Activated naive CD8-positive, alpha-beta T cell treated with anti-CD3 and anti-CD28 coated beads, Interleukin-2, amount 50 U/mL, for 24 hours (primary cell): ENCODE results near the gene COBL.

Experiments used
- ATAC-seq: fragments of 150-1000 bp; cut with Tn5 transposase; one replicate; pipeline ENCODE4 v1.10.0; 2021
- DNase-seq: peaks from one replicate; pipeline ENCODE4 v3.0.0; 2021
- H3K27ac Mint-ChIP-seq: one replicate; pipeline ENCODE4 v1.8.0; 2021; ENCODE audit warnings: mild to moderate bottlenecking, mixed read lengths
- H3K27me3 Mint-ChIP-seq: one replicate; pipeline ENCODE4 v1.8.0; 2021; ENCODE audit warnings: mixed read lengths
- H3K36me3 Mint-ChIP-seq: one replicate; pipeline ENCODE4 v1.8.0; 2021; ENCODE audit warnings: low read depth, mixed read lengths
- H3K4me1 Mint-ChIP-seq: one replicate; pipeline ENCODE4 v1.8.0; 2021; ENCODE audit warnings: mixed read lengths
- H3K4me3 Mint-ChIP-seq: one replicate; pipeline ENCODE4 v1.8.0; 2021; ENCODE audit warnings: mild to moderate bottlenecking, moderate library complexity, mixed read lengths
- H3K9me3 Mint-ChIP-seq: one replicate; pipeline ENCODE4 v1.8.0; 2021; ENCODE audit warnings: mixed read lengths

COBL gene

DNA sequence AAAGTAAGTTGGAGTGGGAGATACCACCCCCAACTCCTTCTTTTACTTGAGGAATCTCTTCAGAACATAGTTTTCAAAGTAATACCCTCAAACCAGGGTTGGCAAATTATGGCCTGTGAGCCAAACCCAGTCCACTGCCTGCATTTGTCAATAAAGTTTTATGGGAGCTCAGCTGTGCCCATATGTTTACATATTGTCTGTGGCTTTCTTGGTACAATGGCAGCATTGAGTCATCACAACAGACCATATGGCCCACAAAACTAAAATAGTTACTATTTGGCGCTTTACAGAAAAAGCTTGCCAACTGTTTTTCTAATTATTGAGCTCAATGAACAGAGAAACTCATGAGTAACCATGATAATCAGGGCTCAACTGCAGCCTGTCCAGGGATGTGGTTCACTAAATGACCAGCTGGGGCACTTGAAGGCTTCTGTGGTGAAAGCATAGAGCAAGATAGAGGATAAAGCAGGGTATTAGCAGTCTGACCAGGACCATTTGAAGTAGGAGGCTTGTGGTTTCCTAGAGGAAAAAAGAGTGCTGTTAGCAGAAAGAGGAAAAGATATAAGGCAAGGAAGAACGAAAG lies 337.9 kb downstream of the COBL start:
- Mint-ChIP-seq H3K36me3 (no peaks in the 10 kb centered on the region), H3K27ac (no peak overlapping the region), H3K9me3 (peaks cover 7% of the 10 kb centered on the region), H3K27me3 (no peaks in the 10 kb centered on the region), H3K4me3 (no peak overlapping the region), H3K4me1 (no peaks in the 10 kb centered on the region)
- ATAC-seq (no peak), DNase-seq (no peak)

DNA sequence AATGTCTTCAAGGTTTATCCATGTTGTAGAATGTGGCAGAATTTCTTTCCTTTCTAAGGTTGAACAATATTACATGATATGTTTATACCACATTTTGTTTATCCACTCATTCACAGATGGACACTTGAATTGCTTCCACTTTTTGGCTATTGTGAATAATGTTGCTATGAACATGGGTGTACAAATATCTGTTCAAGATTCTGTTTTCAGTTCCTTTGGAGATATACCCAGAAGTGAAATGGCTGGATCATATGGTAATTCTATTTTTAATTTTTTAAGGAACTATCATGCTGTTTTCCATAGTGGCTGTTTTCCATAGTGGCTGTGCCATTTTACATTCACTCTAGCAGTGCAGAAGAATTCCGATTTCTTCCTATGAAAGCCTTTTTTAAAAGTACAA lies 339.2 kb downstream of the COBL start:
- no peak for ATAC-seq
- no peaks in the 10 kb centered on the region for H3K36me3 Mint-ChIP-seq
- H3K27me3 Mint-ChIP-seq: no peaks in the 10 kb centered on the region
- H3K27ac Mint-ChIP-seq: no peak overlapping the region
- peaks cover 7% of the 10 kb centered on the region for H3K9me3 Mint-ChIP-seq
- H3K4me3 Mint-ChIP-seq: no peak overlapping the region
- DNase-seq: no peak
- no peaks in the 10 kb centered on the region for H3K4me1 Mint-ChIP-seq

DNA sequence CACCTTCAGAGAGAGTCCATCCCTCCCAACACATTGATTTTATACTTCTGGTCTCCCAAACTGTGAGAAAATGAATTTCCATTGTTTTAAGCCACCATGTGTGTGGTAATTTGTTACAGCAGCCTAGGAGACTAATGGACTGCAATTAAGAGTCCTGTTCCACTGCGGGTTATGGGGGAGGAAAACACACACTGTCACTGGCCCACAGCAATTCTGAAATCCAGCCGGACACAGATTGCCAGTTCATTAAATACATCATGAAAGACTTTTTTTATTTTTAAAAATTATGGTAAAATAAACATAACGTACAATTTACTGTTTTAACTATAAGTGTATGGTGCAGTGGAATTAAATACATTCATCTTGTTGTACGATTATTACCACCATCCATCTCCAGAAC lies 340.5 kb downstream of the COBL start:
- Mint-ChIP-seq H3K9me3 (peaks cover 7% of the 10 kb centered on the region), H3K36me3 (no peaks in the 10 kb centered on the region), H3K27me3 (no peaks in the 10 kb centered on the region), H3K4me1 (no peaks in the 10 kb centered on the region), H3K27ac (no peak overlapping the region), H3K4me3 (no peak overlapping the region)
- ATAC-seq (no peak), DNase-seq (no peak)

DNA sequence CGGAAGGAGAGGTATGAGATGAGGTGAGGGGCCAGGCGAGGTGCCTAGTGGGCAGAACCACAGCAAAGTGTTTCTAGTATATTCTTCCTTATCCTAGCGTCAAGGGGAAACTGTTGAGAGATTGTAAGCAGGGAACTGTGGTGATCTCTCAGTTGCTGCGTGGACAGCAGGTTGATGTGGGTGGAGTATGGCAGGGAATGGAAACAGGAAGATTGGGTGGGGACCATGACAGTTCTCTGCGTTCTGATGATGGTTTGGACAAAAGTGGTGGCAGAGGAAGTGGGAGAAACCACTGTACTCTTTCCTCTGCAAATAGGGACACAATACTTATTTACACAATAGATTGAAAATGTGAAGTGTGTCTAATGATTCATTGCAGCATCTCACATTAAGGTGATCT lies 342.4 kb downstream of the COBL start:
- ATAC-seq (no peak), DNase-seq (no peak)
- Mint-ChIP-seq H3K36me3 (no peaks in the 10 kb centered on the region), H3K27me3 (no peaks in the 10 kb centered on the region), H3K27ac (no peak overlapping the region), H3K9me3 (peaks cover 5% of the 10 kb centered on the region), H3K4me1 (no peaks in the 10 kb centered on the region), H3K4me3 (no peak overlapping the region)

DNA sequence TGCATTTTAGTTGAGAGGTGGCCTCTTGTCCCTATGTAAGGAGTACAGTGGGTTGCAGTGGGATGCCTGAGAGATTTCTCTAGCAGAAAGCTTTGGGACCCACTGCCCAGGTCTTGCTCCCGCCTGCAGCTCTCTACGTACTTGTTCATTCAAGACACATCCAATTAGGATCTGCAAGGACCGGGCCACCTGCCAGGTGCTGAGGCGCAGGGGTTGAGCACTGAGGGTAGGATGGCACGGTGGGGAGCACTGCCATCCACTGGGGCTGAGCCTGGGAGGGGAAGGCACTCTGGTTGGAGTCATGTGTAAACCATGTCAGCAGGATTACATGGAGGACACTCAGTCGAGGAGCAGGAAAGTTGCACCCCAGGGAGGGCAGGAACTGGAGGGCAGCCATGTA lies 342.8 kb downstream of the COBL start:
- no peak overlapping the region for H3K27ac Mint-ChIP-seq
- no peaks in the 10 kb centered on the region for H3K27me3 Mint-ChIP-seq
- no peaks in the 10 kb centered on the region for H3K4me1 Mint-ChIP-seq
- DNase-seq (no peak), ATAC-seq (peak; percentile 33)
- H3K9me3 Mint-ChIP-seq: peaks cover under 1% of the 10 kb centered on the region
- H3K4me3 Mint-ChIP-seq: no peak overlapping the region
- H3K36me3 Mint-ChIP-seq: no peaks in the 10 kb centered on the region

DNA sequence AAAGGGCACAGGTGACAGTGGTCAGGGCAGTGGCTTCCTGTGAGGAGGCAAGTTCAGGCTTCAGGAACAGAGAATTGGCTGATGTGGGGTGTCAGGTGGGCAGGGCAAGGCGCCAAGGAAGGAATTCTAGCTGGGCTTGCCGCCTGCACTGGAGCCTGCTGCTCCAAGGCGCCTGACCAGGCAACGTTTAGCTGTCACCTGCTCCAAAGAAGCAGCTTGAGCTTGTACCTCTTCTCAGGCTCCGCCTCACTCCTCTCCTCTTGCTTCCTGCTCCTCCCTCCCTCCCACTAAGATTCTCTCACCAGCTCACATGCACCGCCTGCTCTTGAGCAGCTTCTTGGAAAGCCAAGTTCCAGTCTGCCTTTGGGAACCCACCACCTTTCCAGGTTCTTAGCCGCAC lies 346.5 kb downstream of the COBL start:
- H3K27me3 Mint-ChIP-seq: no peaks in the 10 kb centered on the region
- ATAC-seq (no peak), DNase-seq (no peak)
- H3K9me3 Mint-ChIP-seq: peaks cover 18% of the 10 kb centered on the region
- no peak overlapping the region for H3K4me3 Mint-ChIP-seq
- no peaks in the 10 kb centered on the region for H3K4me1 Mint-ChIP-seq
- no peak overlapping the region for H3K27ac Mint-ChIP-seq
- peaks cover 1% of the 10 kb centered on the region for H3K36me3 Mint-ChIP-seq
